Measurements from ENCODE around the gene DNAJC1.

DNAJC1 gene

DNA sequence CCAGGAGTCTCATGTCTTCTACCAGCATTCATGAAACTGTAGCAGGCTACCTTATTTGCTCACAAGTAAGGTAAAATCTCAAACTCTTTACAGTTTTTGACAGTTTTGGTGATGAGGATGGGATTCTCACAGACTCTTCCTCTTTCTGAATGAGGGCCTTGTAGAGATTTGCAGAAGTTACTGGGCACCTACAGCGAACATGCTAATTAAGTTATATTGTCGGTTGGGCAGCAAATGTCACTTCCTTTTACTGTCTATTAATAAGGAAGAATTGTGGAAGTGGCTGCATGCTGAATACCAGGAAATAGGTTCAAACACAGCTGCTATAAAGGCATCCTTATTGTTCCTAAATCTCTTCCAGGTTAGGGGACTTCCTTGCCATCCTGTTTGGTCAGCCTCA lies 189.6 kb downstream of the DNAJC1 start:
- no peak overlapping the region for H3K4me3 Mint-ChIP-seq
- peaks cover 10% of the 10 kb centered on the region for H3K36me3 Mint-ChIP-seq
- no peak overlapping the region for H3K27ac Mint-ChIP-seq
- H3K9me3 Mint-ChIP-seq: no peaks in the 10 kb centered on the region
- H3K27me3 Mint-ChIP-seq: no peaks in the 10 kb centered on the region
- no peaks in the 10 kb centered on the region for H3K4me1 Mint-ChIP-seq

DNA sequence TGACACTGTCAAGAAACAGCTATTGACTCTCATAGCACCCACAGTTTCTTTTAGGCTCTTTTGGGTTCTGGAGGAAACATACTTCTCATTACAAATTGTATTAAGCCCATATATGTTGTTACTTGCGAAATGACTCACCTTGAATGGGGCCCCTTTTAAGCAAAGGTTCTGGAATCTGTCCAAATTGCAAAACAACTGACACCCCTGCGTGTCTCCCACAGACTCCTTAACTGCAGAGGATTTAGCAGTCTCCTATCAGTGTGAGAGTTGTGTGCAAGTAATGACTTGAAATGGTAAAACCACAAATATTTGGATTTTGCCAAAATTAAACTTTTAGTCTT lies 192.3 kb downstream of the DNAJC1 start:
- Mint-ChIP-seq H3K4me3 (no peak overlapping the region), H3K27me3 (no peaks in the 10 kb centered on the region), H3K36me3 (peaks cover 3% of the 10 kb centered on the region), H3K27ac (no peak overlapping the region), H3K9me3 (no peaks in the 10 kb centered on the region), H3K4me1 (no peaks in the 10 kb centered on the region)

DNA sequence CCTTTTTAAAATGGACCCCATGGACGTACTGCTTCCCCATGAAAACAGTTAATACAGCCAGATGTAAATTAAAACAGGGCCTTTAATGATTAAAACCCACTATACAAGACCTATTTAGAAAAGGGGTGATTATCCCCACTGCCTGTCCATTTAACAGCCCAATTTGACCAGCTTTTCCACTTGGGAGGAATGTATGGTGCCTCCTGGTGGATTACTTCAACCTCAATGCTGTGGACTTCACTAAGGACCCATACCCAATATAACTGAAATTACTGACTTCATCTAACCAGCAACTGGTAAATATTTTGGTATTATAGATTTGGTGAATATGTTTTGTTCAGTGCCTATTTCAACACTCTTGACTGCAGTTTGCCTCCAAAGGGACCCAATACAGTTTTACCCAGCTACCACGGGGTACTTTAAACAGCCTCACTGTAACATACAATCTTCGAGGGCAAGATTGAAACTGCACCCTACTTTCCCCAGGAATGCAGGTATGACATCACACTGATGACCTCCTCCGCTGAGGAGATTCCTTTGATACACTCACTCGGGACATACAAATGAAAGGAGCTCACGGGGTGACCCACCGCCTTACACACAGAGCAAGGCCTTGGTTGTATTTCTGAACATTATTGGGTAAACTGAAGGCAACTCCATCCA lies 192.8 kb downstream of the DNAJC1 start:
- Mint-ChIP-seq H3K27me3 (no peaks in the 10 kb centered on the region), H3K4me3 (no peak overlapping the region), H3K27ac (no peak overlapping the region), H3K4me1 (no peaks in the 10 kb centered on the region), H3K36me3 (peaks cover 3% of the 10 kb centered on the region), H3K9me3 (no peaks in the 10 kb centered on the region)

DNA sequence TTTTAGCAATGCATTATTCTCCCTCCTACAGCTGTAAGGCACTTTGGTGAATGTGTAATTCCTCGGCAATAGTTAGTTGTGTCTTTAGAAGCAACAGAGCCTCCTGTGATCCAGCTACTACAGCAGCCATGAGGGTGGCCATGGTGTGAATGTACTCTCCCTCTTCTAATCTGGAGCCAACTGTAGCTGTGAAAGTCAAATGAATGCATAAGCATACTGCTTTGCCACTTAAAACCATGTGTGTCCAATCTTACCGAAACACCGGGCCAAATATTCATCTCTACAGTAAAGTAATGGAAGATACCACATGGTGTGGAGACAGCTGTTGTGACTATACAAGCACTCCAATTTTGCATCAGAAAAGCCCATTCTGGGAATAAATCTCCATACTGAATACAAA lies 195.0 kb downstream of the DNAJC1 start:
- Mint-ChIP-seq H3K27me3 (no peaks in the 10 kb centered on the region), H3K4me3 (no peak overlapping the region), H3K4me1 (no peaks in the 10 kb centered on the region), H3K9me3 (no peaks in the 10 kb centered on the region), H3K27ac (no peak overlapping the region), H3K36me3 (no peaks in the 10 kb centered on the region)

DNA sequence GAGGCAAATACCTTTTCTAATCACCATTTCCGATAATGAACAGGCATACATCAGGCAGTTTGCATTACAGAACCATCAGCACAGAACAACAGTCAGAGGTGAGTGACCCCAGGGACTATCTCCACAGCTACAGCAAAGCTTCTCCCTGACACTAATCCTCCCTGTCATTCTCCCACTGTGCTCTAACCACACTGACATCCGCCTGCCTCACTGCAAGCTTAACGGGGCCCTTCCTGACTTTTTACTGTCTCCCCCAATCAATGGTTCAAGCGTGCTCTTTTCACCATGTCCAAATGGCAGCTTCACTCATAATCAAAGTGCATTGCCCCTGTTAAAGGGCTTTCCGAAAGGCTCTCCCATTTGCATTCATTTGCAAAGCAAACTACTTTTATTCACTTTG lies 196.3 kb downstream of the DNAJC1 start:
- H3K9me3 Mint-ChIP-seq: no peaks in the 10 kb centered on the region
- no peaks in the 10 kb centered on the region for H3K4me1 Mint-ChIP-seq
- no peaks in the 10 kb centered on the region for H3K36me3 Mint-ChIP-seq
- no peak overlapping the region for H3K27ac Mint-ChIP-seq
- no peak overlapping the region for H3K4me3 Mint-ChIP-seq
- no peaks in the 10 kb centered on the region for H3K27me3 Mint-ChIP-seq

DNA sequence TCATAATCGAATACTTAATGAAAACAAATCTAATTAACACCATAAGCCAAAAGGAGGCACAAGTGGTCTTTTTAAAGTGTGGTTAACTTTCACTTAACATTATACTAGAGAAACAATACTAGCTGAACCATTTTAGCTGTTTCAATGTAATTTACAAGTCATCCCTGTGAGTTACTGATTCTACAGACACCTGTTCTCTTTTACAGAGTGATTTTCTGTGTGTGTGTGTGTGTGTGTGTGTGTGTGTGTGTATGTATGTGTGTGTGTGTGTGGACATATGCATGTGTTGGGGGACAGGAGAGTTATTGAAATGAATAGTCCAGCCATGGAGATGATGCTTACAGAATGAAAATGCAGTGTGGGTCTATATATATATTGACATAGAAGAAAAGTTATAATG lies 200.2 kb downstream of the DNAJC1 start:
- H3K9me3 Mint-ChIP-seq: peaks cover 4% of the 10 kb centered on the region
- H3K27me3 Mint-ChIP-seq: no peaks in the 10 kb centered on the region
- H3K27ac Mint-ChIP-seq: no peak overlapping the region
- H3K4me1 Mint-ChIP-seq: peaks cover 15% of the 10 kb centered on the region
- H3K36me3 Mint-ChIP-seq: peaks cover 2% of the 10 kb centered on the region
- no peak overlapping the region for H3K4me3 Mint-ChIP-seq

DNA sequence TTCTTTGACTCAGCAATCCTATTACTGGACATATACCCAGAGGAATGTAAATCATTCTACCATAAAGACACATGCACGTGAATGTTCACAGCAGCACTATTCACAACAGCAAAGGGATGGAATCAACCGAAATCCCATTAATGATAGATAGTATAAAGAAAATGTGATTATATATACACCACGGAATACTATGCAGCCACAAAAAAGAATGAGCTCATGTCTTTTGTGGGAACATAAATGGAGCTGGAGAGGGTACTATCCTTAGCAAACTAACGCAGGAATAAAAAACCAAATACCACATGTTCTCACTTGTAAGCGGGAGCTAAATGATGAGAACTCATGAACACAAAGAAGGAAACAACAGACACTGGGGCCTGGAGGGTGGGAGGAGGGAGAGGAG lies 201.9 kb downstream of the DNAJC1 start:
- Mint-ChIP-seq H3K4me3 (no peak overlapping the region), H3K4me1 (peaks cover 32% of the 10 kb centered on the region)

DNA sequence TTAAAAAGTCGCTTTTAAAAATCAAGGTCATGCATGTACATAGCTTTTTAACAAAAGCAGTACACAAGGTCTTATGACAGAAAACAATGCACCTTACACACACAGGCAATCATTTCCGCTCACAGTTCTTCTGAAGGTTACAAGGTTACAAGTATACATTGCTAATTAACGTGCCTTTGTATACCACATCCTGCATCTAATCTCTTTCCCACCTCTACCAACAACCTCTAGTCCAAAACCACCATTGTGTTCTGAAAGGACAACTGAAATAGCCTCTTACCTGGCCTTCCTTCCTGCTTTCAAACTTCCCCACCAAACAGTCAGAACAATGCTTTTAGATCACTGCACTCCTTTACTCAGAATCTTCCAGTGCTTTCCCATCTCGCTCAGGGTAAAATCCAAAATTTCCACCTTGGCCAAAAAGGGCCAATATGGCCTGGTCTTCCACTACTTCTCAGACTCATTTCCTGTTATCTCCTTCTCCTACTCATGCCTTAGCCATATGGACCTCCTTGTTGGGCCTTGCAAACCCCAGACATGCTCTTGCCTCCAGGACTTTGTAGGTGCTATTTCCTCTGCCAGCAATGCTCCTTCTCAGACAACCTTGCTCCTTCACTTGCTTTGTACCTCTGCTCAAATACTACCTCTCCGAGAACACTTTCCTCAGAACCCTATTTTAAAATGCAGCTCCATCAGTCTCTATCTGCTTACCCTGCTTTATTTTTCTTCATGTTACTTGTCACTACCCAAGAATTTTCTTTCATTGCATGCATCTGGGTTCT lies 205.4 kb downstream of the DNAJC1 start:
- peak overlapping the region; percentile 82 for H3K27ac Mint-ChIP-seq
- H3K27me3 Mint-ChIP-seq: no peaks in the 10 kb centered on the region
- peak overlapping the region; percentile 34 for H3K4me3 Mint-ChIP-seq
- H3K4me1 Mint-ChIP-seq: peaks cover 33% of the 10 kb centered on the region
- H3K9me3 Mint-ChIP-seq: peaks cover 4% of the 10 kb centered on the region
- peaks cover 6% of the 10 kb centered on the region for H3K36me3 Mint-ChIP-seq

More for the DNA sequence above, 201.9 kb downstream of the DNAJC1 start:
- Mint-ChIP-seq H3K36me3 (peaks cover 4% of the 10 kb centered on the region), H3K27ac (no peak overlapping the region), H3K9me3 (peaks cover 4% of the 10 kb centered on the region), H3K27me3 (no peaks in the 10 kb centered on the region)

DNA sequence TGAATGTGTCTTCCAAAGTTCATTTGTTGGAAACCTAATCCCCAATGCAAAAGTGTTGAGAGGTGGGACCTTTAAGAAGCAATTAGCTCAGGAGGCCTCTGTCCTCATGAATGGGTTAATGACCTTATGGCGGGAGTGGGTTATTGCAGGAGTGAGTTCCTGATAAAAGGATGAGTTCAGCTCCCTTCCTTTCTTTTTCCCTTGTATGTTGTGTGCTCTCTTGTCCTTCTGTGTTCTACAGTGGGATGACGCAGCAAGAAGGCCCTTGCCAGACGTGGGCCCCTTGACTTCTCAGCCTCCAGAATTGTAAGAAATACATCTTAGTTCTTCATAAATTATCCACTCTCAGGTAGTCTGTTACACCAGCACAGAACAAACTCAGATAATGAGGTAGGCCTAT lies 206.0 kb downstream of the DNAJC1 start:
- H3K4me1 Mint-ChIP-seq: peaks cover 33% of the 10 kb centered on the region
- H3K36me3 Mint-ChIP-seq: peaks cover 6% of the 10 kb centered on the region
- peaks cover 4% of the 10 kb centered on the region for H3K9me3 Mint-ChIP-seq
- no peaks in the 10 kb centered on the region for H3K27me3 Mint-ChIP-seq
- no peak overlapping the region for H3K4me3 Mint-ChIP-seq
- H3K27ac Mint-ChIP-seq: peak overlapping the region; percentile 82

DNA sequence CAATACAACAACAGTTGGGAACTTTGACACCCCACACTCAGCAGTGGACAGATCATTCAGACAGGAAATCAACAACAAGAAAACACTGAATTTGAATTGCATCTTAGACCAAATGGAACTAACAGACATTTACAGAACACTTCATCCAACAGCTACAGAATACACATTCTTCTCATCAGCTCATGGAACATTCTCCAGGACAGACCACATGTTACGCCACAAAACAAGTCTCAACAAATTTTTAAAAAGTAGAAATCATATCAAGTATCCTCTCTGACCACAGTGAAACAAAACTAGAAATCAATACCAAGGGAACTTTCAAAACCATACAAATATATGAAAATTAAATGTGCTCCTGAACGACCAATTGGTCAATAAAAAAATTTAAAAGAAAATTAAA lies 212.3 kb downstream of the DNAJC1 start:
- Mint-ChIP-seq H3K27me3 (no peaks in the 10 kb centered on the region), H3K36me3 (peaks cover 21% of the 10 kb centered on the region), H3K27ac (no peak overlapping the region), H3K9me3 (peaks cover 18% of the 10 kb centered on the region), H3K4me1 (peaks cover 20% of the 10 kb centered on the region), H3K4me3 (no peak overlapping the region)

DNA sequence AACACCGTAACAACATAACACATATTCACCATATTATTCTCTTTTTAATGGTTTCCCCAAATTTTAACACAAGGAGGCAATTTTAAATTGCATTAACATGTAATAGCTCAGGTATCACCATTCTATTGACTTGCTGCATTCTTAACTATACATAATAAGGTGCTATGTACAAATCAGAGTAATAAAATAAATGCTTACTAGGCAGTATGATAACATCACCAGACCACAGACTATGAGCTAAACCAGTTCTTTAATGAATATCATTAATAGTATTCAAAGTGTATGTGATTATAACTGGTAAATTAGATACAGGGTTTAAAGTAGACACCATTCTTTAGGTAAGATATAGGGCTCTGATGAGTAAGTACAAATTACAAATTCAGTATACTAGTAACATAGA lies 226.6 kb downstream of the DNAJC1 start:
- no peaks in the 10 kb centered on the region for H3K27me3 Mint-ChIP-seq
- H3K27ac Mint-ChIP-seq: no peak overlapping the region
- H3K4me1 Mint-ChIP-seq: peaks cover 35% of the 10 kb centered on the region
- no peak overlapping the region for H3K4me3 Mint-ChIP-seq
- H3K36me3 Mint-ChIP-seq: peaks cover 17% of the 10 kb centered on the region
- H3K9me3 Mint-ChIP-seq: no peaks in the 10 kb centered on the region

DNA sequence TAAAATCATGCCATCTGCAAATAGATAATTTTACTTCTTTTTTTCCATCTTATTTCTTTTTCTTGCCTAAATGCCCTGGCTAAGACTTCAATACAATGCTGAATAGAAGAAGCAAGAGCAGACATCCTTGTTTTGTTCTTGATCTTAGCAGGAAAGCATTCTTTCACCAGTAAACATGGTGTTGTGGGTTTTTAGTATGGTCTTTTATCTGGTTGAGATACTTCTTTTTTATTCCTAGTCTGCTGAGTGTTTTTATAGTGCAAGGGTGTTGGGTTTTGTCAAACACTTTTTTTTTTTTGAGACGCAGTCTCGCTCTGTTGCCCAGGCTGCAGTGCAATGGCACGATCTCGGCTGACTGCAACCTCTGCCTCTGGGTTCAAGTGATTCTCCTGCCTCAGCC lies 232.3 kb downstream of the DNAJC1 start:
- Mint-ChIP-seq H3K9me3 (no peaks in the 10 kb centered on the region), H3K4me3 (no peak overlapping the region), H3K27ac (no peak overlapping the region), H3K4me1 (peaks cover 19% of the 10 kb centered on the region), H3K36me3 (peaks cover 3% of the 10 kb centered on the region), H3K27me3 (no peaks in the 10 kb centered on the region)

DNA sequence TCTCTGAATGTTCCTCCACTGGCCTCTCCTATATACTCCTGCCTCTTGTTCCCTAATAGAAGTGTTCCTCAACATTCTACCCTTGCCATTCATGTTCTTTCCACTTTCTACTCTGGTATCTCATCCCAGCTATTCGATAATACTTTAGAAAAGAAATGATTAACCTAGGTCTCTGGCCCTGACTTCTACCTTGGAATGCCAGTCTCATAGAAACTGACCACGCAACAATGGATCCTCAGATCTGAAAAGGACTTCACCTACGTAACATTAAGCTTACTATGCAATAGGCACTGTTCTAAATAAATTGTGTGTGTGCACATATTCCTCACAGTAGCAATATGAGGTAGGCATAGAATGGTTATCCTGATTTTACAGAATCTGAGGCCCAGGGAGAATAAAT lies 234.5 kb downstream of the DNAJC1 start:
- H3K36me3 Mint-ChIP-seq: peaks cover 6% of the 10 kb centered on the region
- no peaks in the 10 kb centered on the region for H3K9me3 Mint-ChIP-seq
- H3K27me3 Mint-ChIP-seq: no peaks in the 10 kb centered on the region
- no peak overlapping the region for H3K27ac Mint-ChIP-seq
- no peak overlapping the region for H3K4me3 Mint-ChIP-seq
- H3K4me1 Mint-ChIP-seq: peaks cover 34% of the 10 kb centered on the region

DNA sequence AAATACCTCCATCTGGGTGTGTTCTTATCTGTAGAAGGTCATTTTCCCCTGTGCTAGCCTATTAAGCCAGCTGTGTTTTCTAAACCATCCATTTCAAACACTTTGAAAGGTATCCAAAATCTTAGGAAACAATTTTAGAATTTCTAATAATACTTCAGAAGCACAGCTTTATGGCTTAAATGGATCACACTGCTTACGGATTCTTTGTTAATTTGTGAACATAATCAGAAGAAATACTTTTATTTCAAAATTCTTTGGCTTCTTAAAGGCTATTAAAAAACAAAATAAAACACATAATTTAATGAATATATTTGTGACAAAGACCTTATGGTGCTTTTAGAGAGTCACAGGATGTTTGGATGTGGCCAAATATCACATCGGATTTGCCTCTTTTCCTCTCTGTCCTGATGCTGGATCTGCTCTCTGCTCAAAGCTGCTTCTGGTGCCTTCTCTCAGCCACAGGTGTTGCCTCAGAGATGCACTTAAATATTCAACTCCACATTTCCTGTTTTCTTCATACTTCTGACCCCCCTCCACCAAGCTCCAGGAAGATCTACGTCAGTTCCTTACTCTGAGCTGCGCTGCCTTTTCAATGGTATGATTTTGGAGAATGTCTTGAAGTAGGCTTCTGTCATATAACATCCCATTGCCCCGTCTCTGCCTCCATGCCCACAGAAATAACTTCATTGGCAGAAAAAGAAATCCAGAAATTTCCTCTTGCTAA lies 238.9 kb downstream of the DNAJC1 start:
- Mint-ChIP-seq H3K27me3 (no peaks in the 10 kb centered on the region), H3K27ac (peak overlapping the region; percentile 91), H3K4me3 (peak overlapping the region; percentile 62), H3K4me1 (peaks cover 19% of the 10 kb centered on the region), H3K9me3 (no peaks in the 10 kb centered on the region), H3K36me3 (peaks cover 8% of the 10 kb centered on the region)

DNA sequence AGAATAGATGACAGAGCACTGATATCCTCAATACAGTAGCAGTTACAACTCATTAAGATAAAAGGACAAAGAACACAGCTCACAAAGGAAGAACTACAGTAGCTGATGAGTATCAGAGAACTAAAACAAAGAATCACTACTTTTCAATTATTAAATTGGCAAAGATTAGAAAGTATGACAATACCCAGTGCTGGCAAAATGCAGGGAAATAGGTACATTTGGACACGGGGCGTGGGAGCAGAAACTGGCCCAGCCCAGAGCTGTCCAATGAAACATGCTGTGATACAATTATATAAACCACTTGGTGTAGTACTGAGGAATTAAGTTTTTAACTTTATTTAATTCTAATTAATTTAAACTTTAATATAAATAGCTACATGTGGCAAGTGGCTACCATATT lies 243.2 kb downstream of the DNAJC1 start:
- Mint-ChIP-seq H3K9me3 (no peaks in the 10 kb centered on the region), H3K4me3 (no peak overlapping the region), H3K27me3 (no peaks in the 10 kb centered on the region), H3K36me3 (peaks cover 12% of the 10 kb centered on the region), H3K27ac (no peak overlapping the region), H3K4me1 (peaks cover 18% of the 10 kb centered on the region)

DNA sequence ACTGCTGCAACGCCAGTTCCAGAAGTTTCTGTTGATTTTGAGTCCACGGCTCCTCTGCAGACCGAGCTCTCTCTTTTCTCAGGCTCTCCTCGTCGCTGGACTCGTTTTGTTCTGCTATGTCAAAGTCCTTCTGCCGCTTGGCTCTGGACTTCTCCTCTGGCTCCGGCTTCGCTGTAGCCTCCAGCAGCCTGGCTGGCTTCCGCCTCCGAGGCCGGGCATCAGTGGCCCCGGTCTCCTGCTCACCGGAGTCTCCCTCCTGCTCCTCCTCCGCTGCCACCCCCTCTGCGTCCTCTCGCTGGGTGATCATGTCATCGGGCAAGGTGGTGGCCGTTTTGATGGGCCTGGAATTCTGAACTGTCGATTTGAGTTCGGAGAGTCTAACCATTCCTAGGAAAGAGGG lies 244.3 kb downstream of the DNAJC1 start:
- H3K9me3 Mint-ChIP-seq: no peaks in the 10 kb centered on the region
- H3K4me3 Mint-ChIP-seq: no peak overlapping the region
- H3K4me1 Mint-ChIP-seq: peaks cover 7% of the 10 kb centered on the region
- no peaks in the 10 kb centered on the region for H3K27me3 Mint-ChIP-seq
- peaks cover 12% of the 10 kb centered on the region for H3K36me3 Mint-ChIP-seq
- no peak overlapping the region for H3K27ac Mint-ChIP-seq
